Activated CD4-positive, alpha-beta T cell treated with anti-CD3 and anti-CD28 coated beads, Interleukin-2, amount 50 U/mL, for 4 hours (primary cell): ENCODE data around the gene ALK.

ENCODE experiments used
- DNase-seq, 2 experiments: peaks; one replicate each; pipeline ENCODE4 v3.0.0-alpha.2; 2020

The ALK gene

DNA sequence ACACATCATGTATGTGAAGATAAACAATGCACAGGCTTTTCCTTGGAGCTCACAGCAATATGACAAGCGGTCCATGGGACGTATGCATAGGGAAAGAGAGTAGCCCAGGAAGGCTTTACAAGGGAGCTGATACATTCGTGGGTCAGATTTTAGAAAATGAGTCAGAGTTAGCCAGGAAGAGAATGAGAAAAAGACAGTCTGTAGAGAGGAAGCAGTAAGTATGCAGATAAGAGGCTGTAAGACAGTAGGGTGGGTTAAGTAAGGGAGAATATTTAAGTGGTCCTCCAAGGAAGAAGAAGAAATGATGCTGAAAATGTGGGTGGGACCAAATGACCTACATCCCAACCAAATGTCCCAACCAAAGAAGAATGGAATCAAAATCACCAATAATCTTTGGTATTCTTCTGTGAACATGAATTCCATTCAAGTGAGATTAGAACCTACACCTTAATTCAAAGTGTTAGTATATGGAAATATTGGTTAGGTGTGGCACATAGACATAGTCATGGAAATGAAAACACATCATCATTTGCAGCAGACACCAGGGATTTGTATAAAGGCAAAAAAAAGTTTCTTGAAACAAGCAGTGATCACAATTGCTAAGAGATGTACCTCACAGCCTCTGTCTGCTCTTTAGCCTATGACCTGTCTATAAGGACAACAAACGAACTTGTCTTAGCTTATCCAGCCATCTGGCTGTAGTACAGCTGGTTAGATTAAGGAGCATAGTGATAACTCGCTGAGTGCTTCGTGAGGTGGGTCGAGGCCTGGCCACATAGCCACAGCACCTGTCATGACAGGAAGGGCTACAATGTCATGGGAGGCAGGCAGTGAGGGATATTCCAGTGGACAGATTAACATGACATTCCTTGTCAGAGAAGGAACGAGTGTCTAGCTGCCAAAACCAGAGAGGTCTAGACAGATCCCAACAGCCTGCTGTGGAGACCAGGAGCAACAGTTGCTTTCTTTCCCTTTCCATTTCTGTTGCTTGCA, 133.6 kb downstream of the ALK start:
- no peak for DNase-seq

DNA sequence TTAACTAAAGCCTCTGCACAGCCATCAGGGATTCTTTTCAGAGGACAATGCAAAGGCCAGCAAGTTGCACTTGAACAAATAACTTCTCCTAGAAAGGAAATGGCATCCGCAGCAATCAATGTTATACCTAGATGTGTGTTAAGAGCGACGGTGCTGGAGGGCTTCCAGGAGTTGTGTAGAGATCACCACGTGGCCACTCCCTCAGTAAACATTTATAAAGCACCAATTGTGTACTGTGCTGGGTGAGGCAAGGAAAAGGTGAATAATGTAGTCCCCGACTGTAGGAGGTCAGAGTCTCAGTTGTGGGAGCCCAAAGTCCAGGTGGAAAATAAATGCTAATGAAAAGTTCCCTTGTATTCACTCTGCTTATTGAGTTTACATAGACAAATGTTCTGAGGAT, 135.0 kb downstream of the ALK start:
- no peak for DNase-seq

DNA sequence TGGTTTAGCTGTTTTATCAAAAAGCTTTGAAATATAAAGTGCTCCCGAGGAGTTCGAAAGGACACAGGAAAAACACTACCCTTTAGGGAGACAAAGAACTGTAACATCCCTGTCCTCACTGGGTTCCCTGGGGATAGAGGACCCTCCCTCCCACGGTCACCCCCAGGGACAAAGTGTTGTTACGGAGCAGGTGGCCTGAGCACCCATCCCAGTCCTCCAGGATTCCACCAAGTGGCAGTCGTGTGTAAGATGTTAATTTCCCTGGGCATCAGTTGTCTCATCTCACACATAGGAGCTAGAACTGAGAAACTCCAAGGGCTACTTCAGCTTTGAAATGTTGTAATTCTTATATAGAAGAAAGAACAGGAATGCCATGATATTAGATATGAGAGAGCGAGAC, 137.7 kb downstream of the ALK start:
- no peak for DNase-seq

DNA sequence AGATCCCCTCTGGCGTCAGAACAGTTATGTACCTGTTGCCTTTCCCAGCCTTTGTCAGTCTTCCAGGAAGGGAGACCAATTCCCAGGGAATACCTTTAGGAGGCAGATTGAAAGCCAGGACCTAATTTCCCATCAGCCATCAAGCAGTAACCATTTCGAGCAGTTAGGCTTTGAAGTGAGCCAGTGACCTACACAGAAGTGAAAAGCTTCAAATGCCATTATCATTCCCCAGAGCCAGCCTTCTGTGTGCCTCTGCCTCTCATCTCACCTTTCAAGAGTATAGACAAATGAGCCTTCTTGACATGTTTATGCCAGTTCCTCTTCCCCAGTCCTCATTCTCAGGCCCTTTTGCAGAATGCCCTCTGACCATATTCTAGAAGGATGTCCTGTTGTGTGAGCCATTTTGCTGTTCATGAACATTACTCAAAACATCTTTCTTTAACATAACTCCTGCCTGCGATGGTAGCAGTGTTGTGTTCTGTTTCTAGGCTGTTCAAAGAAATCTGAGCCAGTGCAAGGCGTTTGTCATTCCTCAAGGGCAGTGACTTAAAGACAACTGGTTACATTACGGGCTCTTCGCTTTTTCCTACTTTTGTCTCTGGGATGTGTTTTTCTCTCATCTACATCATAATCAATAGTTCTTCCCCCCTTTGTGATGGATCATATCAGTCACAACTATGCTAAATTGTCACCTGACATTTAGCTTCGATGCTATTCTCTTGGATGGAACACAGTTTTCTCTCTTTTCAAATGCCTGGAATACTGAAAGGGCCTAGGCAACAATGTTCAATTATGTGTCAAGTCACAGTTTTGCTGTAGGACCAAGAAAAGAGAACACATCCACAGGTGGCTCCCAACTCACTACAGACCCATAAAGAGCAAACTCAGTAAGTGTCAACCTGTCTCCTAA, 138.6 kb downstream of the ALK start:
- no peak for DNase-seq

DNA sequence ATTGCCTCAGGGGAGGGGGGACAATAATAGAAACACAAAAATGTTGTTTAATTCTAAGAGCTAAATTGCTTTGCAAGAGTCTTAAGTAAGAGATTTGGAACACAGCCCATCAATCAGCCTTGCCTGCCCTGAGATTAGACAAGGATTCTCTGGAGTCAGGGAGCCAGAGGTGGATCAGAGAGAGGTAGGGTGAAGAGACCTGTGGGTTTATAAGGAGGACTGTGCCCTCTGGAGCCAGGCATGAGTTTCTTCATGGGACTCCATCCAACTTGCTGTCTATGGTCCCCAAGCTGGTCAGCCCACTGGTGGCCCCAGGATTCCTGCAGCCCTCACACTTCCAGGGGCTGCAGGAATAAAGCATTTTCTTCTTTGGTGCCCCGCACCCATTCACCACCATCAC, 139.3 kb downstream of the ALK start:
- no peak for DNase-seq

DNA sequence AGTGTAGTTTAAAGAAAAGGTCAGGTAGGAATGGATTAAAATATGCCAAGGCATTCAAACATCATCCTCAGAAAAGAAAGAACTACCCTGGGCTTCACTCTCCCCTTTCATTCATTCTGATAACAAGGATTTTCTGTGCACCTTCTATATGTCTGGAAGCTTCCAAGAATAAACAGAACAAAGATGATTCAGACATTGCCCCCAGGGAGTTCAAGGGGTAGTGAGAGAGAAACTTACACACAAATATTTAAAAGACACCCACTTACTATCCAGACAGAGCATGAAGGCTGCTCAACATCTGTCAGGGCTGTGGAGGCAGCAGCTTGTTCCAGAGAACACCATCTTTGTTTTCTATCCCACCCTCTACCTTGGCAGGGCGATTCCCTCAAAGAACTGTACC, 140.5 kb downstream of the ALK start:
- no peak for DNase-seq

DNA sequence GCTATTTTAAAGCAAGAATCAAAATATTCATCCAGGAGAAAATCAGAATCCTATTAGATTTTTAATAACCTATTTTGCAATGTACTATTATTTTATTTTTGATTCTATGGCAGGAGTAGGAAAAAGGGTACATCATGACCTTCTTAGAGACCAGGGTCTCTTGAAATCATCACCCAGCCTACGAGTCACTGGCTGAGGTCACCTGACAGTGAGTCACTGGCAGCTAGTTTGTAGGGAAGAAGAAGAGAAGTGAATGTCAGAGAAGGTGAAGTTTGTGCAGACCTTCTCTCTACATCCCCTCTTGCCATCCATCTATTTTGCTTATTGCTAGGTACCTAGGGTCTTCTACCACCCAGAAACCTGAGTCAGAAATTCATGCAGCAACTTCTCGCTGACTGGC, 144.2 kb downstream of the ALK start:
- DNase-seq = no peak

DNA sequence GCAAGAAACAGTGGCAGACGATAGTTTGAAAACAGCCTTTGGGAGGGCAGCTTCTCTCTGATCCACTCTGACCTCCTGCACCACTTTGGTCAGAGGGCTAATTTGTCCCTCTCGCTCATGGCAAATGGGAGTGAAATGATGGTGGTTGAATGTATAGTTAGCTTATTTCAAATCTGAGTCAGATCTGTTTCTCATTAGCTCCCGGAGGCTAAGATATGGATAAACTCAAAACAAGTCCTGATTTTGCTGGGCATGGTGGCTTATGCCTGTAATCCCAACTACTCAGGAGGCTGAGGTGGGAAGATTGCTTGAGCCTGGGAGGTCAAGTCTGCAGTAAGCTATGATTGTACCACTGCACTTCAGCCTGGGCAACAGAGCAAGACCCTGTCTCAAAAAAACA, 145.0 kb downstream of the ALK start:
- no peak for DNase-seq

DNA sequence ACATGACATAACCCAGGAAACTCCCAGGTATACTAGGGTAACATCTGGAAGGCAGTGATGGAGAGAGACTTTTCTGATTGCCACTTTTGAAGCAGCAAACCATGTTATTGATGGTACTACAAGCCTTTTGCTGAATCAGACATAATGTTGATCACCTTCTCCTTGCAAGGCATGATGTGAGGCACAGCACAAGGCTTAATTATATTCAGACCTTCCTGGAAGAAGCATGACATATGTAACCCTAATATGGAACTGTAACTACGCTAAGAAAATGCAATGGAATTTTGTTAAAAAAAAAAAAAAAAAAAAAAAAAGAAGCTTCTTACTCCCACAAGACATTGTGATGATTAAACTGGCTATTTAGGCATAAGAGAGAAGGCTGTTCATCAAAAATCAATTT, 145.4 kb downstream of the ALK start:
- DNase-seq = no peak

DNA sequence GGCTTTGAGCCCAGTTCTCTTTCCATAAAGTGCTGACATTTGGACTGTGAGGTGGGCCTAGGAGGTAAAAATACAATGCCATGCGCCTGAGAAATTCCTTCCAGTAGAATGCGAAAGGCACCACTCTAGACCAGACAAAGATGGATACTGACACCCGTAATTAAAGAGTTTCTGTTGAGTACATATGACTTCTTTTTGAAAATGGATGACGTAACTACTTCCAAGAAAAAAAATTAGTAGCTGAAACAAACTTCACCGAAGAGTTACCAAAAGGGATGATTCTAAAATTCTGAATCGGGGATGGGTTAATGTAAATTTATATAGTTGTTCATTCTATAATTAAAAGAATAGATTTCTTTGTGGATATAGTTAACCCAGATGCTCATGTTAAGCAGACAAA, 146.8 kb downstream of the ALK start:
- DNase-seq = no peak

DNA sequence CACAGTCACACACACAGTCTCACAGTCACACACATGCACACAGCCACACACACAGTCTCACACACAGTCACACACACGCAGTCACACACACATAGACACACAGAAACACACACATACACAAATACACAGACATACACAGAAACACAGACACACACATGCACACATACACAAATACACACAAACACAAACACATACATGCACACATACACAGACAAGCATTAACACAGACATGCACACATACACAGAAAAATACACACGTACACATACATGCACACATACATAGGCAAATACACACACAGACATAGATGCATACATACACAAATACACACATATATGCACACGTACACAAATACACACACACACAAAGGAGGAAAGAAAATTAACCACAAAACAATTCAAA, 150.5 kb downstream of the ALK start:
- DNase-seq = no peak

DNA sequence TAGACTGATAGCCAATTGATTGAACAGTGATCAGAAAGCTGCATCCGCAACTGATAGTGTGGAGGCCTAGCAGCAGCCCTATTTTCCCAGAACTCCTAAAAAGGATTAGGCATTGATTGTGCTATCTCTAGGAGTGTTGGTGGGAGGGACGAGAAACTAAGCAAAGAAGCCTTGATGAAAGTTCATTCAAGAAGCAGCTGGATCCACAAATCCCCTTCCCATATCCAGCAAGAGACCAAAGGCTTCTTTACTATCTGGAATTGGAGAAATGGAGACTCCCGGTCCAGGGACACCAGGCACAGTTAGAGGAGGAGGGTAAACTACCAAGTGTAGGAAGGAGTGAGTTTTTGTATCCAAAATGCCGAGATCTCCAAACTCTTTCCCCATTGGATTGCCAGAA, 151.5 kb downstream of the ALK start:
- DNase-seq = no peak

DNA sequence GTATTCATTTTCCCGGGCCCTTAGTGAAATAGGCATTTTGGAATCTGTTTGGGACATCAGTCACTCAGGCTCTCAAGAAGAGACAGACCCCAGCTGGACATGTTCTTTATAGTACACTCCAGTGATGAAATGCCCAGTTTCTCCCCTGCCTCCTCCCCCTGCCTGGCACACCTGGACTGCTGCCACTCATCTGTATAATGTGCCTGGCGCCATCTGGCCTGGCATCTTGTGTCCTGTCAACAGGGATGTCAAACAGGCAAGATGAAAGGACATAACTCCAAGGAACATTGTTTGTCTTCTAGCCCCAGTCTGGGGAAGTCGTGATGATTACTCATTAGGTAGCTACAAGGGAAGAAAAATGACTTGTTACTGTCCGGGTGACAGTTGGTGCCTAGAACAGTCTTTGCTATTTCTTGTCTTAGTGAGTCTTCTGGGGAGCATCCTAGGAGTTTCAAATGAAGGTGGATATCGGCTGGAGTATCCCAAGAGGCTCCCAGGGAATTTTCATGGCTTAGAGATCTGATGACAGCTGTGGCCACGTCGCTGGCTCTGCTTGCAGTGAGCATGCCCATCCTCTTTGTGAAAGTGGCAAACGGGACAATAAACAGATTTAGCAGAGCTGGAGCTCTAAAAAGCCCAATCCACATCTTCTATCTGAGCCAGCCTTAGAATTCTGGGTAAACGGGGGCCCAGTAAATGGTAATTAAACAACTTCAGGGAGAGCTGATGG, 153.6 kb downstream of the ALK start:
- no peak for DNase-seq

DNA sequence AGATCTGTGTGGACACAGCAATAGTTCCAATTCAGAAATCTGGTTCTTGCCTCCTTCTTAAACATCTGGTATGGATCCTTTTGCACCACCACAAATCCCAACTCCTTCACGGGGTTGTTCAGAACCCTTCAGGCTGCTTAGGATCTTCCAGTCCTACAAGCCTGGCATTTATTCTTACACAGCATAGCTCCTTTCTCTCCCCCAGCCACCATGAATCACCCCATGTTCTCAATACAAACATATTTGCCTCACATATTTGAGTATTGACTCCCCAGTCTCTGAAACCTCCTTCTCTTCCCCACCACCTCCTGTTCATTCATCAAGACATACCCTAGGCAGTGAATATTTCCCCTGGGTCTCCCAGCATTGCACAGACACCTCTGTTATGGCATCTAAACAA, 155.2 kb downstream of the ALK start:
- no peak for DNase-seq

DNA sequence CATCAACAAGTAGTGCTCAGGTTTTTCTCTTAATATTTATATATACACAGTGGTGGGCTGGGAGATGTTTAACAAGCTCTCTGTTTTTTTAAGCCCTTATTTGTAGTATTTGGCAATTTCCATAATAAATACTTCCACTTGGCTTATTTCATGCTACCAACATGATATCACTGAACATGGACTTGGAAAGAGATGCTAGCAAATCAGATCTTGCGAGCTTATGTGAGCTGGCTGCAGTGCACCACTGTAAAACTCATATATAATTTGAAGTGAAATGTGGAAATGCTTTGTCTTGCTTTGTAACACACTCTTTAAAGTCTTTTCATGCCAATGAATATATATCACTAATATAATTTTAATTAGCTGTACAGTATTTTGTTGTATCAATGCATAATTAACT, 155.7 kb downstream of the ALK start:
- no peak for DNase-seq

DNA sequence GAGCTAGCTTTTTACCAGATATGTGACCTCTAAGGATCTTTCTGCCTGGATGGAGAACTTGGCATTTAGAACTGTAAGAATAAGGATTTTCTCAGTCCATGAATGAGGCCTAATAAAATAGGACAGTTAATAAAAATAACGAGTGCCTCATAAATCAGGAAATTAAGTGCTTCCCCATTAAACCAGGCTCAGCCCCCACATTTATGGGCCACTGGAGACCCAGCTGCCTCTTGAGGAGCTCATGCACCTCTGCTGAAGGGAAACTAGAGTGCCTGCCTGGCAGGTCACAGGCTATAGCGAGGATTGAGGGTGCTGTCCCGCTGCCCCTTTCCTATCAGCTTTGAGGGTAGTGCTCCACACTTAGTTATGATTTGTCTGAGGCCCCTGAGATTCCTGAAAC, 158.0 kb downstream of the ALK start:
- DNase-seq = no peak

DNA sequence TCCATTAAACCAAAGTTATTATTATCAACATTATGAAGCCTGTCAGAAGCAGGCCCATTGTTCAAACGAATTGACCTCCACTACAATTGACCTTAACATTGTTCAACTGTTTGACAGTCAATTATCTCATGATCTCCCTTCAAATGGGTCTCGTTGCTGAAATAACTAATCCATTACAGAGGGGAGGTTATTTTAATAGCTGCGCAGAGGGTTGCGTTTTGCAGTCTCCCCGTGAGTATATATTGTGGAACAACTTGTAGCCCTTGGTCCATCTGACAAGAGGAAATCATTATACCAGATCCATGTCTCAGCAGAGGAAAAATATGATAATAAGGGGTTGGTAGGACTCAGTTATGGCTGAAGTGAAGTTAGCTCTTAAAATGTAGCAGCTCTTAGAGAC, 159.1 kb downstream of the ALK start:
- no peak for DNase-seq

DNA sequence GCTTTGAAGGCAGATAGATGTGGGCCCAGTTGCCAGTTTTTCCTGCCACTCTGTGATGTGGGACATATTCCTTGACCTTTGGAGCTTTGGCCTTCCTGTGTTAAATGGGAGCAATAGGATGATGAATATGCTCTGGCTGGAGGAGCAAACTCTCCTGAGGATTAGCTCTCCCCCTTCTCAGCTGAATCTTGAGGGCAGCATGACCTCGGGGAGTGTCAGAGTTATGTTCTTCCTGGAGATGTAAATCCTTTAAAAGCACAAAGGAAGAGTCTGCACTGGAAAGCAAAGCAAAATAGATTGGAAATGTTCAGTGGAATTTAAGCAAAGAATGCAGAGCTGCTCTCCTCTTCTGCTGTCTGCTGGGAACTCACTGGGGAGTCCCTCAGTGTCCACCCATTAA, 160.1 kb downstream of the ALK start:
- DNase-seq = no peak

DNA sequence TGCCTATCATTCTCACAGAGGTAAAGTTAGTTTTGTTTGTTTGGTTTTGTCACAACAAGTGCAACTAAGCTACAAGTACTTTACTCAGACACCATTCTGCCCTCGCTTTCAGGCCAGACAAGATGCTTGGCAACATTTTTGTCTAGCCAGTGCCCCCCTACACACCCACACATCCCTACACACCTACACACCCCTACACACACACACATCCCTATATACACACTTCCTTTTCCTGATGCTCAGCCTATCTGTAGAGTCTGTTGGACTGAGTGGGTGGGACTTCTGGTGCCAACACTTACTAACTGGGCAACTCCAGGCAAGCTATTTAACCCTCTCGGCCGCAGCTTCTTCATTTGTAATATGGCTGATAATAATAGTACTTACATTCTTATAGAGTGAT, 161.4 kb downstream of the ALK start:
- DNase-seq = no peak

DNA sequence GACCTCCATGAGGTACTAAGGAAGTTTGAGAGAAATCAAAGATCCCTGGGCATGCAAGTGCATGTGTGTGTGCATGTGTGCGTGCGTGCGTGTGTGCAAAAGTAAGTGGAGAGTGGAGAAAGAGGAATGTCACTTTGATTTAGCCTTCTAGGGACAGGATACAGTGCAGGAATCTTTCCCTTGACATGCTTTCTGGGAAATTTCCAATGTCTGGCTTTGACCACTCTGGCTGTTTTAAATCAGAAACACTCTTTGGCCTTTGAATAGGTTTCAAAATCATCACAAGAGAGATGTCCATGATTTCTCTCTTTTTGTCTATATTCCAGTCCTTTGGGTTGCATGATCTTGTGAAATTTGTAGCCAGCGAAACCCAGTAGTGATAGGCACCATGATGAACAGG, 162.0 kb downstream of the ALK start:
- no peak for DNase-seq

DNA sequence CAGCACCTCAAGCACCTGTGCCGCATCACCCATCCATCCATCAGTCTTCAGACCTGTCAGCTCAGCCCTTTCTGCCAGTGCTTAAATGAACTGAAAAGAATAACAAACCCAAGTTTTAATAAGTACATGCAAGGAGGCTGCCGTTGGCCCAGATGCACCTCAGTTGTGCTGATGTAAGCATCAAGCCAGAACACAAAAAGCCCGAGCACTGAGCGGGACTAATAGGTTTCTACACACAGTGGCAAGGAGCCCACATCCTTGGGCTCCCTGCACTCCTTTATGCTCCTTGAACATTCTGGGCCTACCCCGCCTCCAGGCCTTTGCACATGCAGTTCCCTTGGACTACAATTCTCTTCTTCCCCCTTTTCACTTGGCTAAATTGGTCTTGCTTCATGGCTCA, 165.6 kb downstream of the ALK start:
- DNase-seq = no peak

DNA sequence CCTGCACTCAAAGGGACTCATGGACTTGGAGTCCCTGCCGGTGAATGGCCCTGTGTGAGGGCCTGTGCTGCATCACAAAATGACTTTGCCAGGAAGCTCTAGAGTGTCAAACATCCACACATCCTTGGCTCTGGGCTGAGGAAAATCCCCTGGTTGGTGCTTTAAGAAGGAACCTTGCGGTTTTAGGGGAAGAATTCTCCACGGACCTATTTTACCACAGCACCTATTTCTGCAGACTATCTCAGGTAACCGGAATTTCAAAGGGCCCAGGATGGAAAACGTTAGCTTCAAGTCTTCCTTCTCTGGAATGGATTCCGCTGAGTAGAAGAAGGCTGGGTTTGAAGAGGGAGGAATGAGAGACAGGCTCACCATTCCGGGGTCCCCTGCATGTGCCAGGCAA, 166.2 kb downstream of the ALK start:
- no peak for DNase-seq
